A549 (cell line): ENCODE measurements around the gene C11orf68. TPM values are rescaled to one million over a fixed set of nuclear protein-coding genes. Genes with fewer than 3 reads are reported as not detected.

ENCODE experiments used
- ATAC-seq, 2 experiments: fragments of 200-7000 bp in 1 of 2; fragments of >200 bp in 1 of 2; cut with Nextera tagmentation in 1 of 2; cut with Tn5 transposase in 1 of 2; 3 replicates each; pipeline versions ENCODE4 v1.8.0 to v1.9.1; 2018 to 2020; ENCODE audit warnings: mild to moderate bottlenecking in 1 of 2, moderate library complexity in 1 of 2
- CTCF ChIA-PET: fragments of 300-600 bp; sonication (Branson Sonifier 250); formaldehyde crosslinking; extraction: SDS; loops from one replicate; lab custom pipeline; 2021; ENCODE audit warnings: antibody characterized with exemption, inconsistent platforms; lab: Yijun Ruan, JAX
- POLR2A ChIA-PET: fragments of 350-600 bp; formaldehyde crosslinking; extraction: SDS; loops from one replicate; lab custom pipeline; 2021; ENCODE audit warnings: antibody characterized with exemption, inconsistent platforms; lab: Yijun Ruan, JAX
- DNase-seq, 2 experiments: peaks; one replicate each; pipeline versions ENCODE4 v3.0.0 to v3.0.0-alpha.2; 2011 to 2016; ENCODE audit warnings: low read depth in 1 of 2, low spot score in 1 of 2
- FAIRE-seq: peaks from 2 replicates; lab custom pipeline; 2011; peaks lifted over from hg19 to GRCh38; lab: Jason Lieb, UNC
- H3K27ac ChIP-seq, 2 experiments: fragments of >200 bp; sonication (Bioruptor Twin); formaldehyde crosslinking; 3 replicates each; pipeline ENCODE4 v1.5.1; 2016 to 2017
- H3K4me1 ChIP-seq: fragments of >200 bp; sonication (Bioruptor Twin); formaldehyde crosslinking; 3 replicates; pipeline ENCODE4 v1.6.1; 2016
- H3K4me2 ChIP-seq: fragments of >200 bp; sonication (Bioruptor Twin); formaldehyde crosslinking; 3 replicates; pipeline ENCODE4 v1.6.1; 2016
- H3K4me3 ChIP-seq: fragments of >200 bp; sonication (Bioruptor Twin); formaldehyde crosslinking; 3 replicates; pipeline ENCODE4 v1.5.1; 2016
- H3K9me3 ChIP-seq: fragments of >200 bp; sonication (Bioruptor Twin); formaldehyde crosslinking; 3 replicates; pipeline ENCODE4 v1.6.1; 2016
- ATOH8 ChIP-seq: fragments of 250-450 bp; sonication (Bioruptor Pico); IDR thresholded peaks from 2 replicates; pipeline ENCODE4 v1.5.0; 2020; ENCODE audit warnings: low read depth, mild to moderate bottlenecking, moderate library complexity
- BCL3 ChIP-seq: fragments of >200 bp; sonication (Bioruptor Twin); formaldehyde crosslinking; IDR thresholded peaks from 3 replicates; pipeline ENCODE4 v1.6.1; 2016
- CBX2 ChIP-seq: fragments of 200-600 bp; sonication (generic); IDR thresholded peaks from 2 replicates; pipeline ENCODE4 v1.6.1; 2016; ENCODE audit warnings: low read depth, mild to moderate bottlenecking, borderline replicate concordance
- CHD4 ChIP-seq: fragments of 200-600 bp; sonication (generic); IDR thresholded peaks from 2 replicates; pipeline ENCODE4 v1.6.1; 2016; ENCODE audit warnings: antibody characterized with exemption, mild to moderate bottlenecking, borderline replicate concordance
- EHMT2 ChIP-seq: fragments of 200-600 bp; sonication (generic); IDR thresholded peaks from 2 replicates; pipeline ENCODE4 v1.6.1; 2016; ENCODE audit warnings: antibody characterized with exemption, low read depth, mild to moderate bottlenecking, moderate library complexity
- EP300 ChIP-seq, 2 experiments: fragments of >200 bp; sonication (Bioruptor Twin); formaldehyde crosslinking; IDR thresholded peaks; 2 replicates in 1 of 2; 3 replicates in 1 of 2; pipeline ENCODE4 v1.6.1; 2016 to 2017
- ESRRA ChIP-seq: fragments of 150-350 bp; IDR thresholded peaks from 2 replicates; pipeline ENCODE4 v1.6.1; 2014; ENCODE audit warnings: mild to moderate bottlenecking, low read length, borderline replicate concordance
- FOXS1 ChIP-seq: fragments of 250-450 bp; sonication (Bioruptor Pico); IDR thresholded peaks from 2 replicates; pipeline ENCODE4 v1.5.0; 2020; ENCODE audit warnings: mild to moderate bottlenecking, moderate library complexity
- HOXA7 ChIP-seq: fragments of 250-450 bp; sonication (Bioruptor Pico); IDR thresholded peaks from 2 replicates; pipeline ENCODE4 v1.5.0; 2020; ENCODE audit warnings: mild to moderate bottlenecking, moderate library complexity
- JUNB ChIP-seq: fragments of >200 bp; sonication (Bioruptor Twin); formaldehyde crosslinking; IDR thresholded peaks from 2 replicates; pipeline ENCODE4 v1.6.1; 2016
- KDM1A ChIP-seq: fragments of 200-600 bp; sonication (generic); IDR thresholded peaks from 2 replicates; pipeline ENCODE4 v1.6.1; 2016; ENCODE audit warnings: low read depth, mild to moderate bottlenecking
- KDM5A ChIP-seq: fragments of 200-600 bp; sonication (generic); IDR thresholded peaks from 2 replicates; pipeline ENCODE4 v1.6.1; 2016; ENCODE audit warnings: antibody characterized with exemption, mild to moderate bottlenecking
- MAX ChIP-seq: IDR thresholded peaks from 2 replicates; pipeline ENCODE4 v1.6.1; 2012
- MAZ ChIP-seq: fragments of 150-350 bp; IDR thresholded peaks from 2 replicates; pipeline ENCODE4 v1.6.1; 2014; ENCODE audit warnings: antibody characterized with exemption, low read depth, low read length, borderline replicate concordance
- POLR2A ChIP-seq: IDR thresholded peaks from 2 replicates; pipeline ENCODE4 v1.6.1; 2012; ENCODE audit warnings: mild to moderate bottlenecking, low read length
- POLR2AphosphoS2 ChIP-seq: conservative IDR thresholded peaks from 2 replicates; pipeline ENCODE4 v1.6.1; 2012; ENCODE audit warnings: low read length, improper control_type of control experiment, inconsistent platforms
- RARB ChIP-seq: fragments of 250-450 bp; sonication (Bioruptor Pico); IDR thresholded peaks from 2 replicates; pipeline ENCODE4 v1.8.0; 2021; ENCODE audit warnings: mild to moderate bottlenecking, moderate library complexity
- RCOR1 ChIP-seq: fragments of 150-350 bp; IDR thresholded peaks from 2 replicates; pipeline ENCODE4 v1.6.1; 2014; ENCODE audit warnings: antibody characterized with exemption, low read length, low read depth
- ZNF302 ChIP-seq: fragments of 250-450 bp; sonication (Bioruptor Pico); IDR thresholded peaks from 2 replicates; pipeline ENCODE4 v1.9.0; 2021; ENCODE audit warnings: inconsistent platforms, mild to moderate bottlenecking, moderate library complexity
- WGBS: methylation state at CpG from one replicate; pipeline ENCODE4 v1.1.6; 2017; ENCODE audit errors: missing lambda C conversion rate; 5-methylcytosine and 5-hydroxymethylcytosine counted together
- polyA plus RNA-seq, 4 experiments: library from polyadenylated mRNA; depleted of rRNA in 3 of 4; stranded (reverse); fragments of >200 nt; fragmentation: RNase III in 1 of 4; extraction: RNeasy Plus Mini Kit Qiagen cat#74134 plus additional on column Dnase treatment in 1 of 4; gene quantifications; 2 replicates in 3 of 4; 3 replicates in 1 of 4; pipeline ENCODE4 v1.2.3, GENCODE V29; 2011 to 2017
- TF ChIP-seq, protein P1 (sequence below): fragments of >200 bp; sonication (Bioruptor Twin); formaldehyde crosslinking; IDR thresholded peaks from 3 replicates; pipeline ENCODE4 v1.5.1; 2016
- TF ChIP-seq, protein P2 (sequence below): fragments of 250-450 bp; sonication (Bioruptor Pico); IDR thresholded peaks from 2 replicates; pipeline ENCODE4 v1.5.0; 2021; ENCODE audit warnings: mild to moderate bottlenecking, moderate library complexity, borderline replicate concordance

Gene C11orf68
- polyA plus RNA-seq, 2 of the 4 experiments (the other 2 are of a cell fraction), result 10.6 to 17.0 TPM

DNA sequence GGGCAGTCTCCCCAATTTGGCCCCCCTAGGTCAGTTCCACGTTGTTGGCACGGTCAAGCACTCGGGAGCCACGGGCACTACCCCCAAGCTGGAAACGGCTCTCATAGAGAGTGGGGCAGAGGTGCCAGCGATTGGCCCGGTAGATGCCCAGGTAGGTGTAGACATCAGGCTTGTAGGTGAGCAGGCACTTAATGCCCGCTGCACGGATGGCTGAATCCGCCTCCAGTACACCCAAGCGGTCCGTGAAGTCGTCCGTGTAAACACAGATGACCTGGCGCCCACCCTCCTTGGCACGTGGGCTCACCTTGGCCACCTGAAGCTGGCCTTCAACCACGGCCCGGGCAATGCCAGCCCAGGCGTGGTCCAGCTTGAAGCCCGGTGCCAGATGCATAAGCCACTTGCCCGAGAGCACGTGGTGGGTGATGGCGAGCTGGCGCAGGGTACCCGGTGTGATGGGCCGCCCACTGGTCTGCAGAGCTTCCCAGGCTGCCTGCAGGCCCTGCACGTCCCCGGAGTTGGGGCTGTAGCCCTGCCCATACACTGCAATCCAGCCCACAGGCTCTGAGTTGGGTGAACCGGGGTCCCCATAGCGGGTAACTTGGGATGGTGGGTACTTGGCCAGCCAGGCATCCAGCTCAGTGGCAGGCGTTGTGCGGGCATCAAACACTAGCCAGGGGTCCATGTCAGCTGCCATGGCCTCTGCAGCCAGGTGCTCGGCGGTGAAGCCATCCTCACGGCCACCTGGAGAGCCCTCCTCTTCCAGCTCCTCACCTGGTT, 1.2 kb downstream of the C11orf68 start:
- ATAC-seq, result no peak
- ChIA-PET CTCF (interaction anchor here (1.2 to 31.6 kb wide), 2 partner anchors 24 to 47 kb away, joined by 3 to 618 read pairs; partner anchors contain the start of genes CCDC85B, FIBP and FOSL1), POLR2A (interaction anchor here (0.6 to 1.9 kb wide), 6 partner anchors 15 to 29 kb away, joined by 3 to 8 read pairs (median 6); partner anchors contain the start of genes CCDC85B and FIBP)
- H3K4me2 ChIP-seq, result peak overlapping the region; percentile 98
- no peak for FAIRE-seq
- H3K9me3 ChIP-seq, result no peaks in the 10 kb centered on the region
- H3K27ac ChIP-seq, result peak overlapping the region; percentile 95 to 100
- peaks cover 60% of the 10 kb centered on the region for H3K4me1 ChIP-seq
- no peak for DNase-seq
- TF ChIP-seq RARB (CRISPR knock-in tag), result no peak
- TF ChIP-seq KDM1A, result no peak
- no peak for TF ChIP-seq ESRRA
- 93% methylated on average over 31 of the region's 35 CpGs for WGBS
- peak overlapping the region; percentile 97 for H3K4me3 ChIP-seq

DNA sequence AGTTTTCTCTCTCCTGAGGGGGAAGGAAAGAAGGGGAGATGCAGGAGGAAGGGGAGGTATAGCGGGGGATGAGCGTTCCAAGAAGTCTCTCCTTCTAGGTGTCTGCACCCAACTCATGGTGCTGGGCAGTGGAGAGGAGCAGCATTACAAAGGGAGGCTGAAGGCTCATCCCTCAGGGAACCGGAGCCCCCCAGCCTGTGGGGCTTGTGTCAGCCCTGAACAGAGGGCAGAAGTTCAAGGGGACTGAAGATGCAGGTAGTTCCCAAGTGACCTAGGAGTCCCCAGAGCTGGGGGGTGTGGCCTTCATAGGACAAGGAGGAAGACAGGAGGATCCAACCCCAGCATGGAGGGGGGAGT, 1.8 kb downstream of the C11orf68 start:
- H3K4me3 ChIP-seq, result no peak overlapping the region
- peak overlapping the region; percentile 98 for H3K4me2 ChIP-seq
- no peaks in the 10 kb centered on the region for H3K9me3 ChIP-seq
- DNase-seq (no peak), FAIRE-seq (no peak), ATAC-seq (no peak)
- CTCF ChIA-PET, result interaction anchor here (31.6 kb wide), 1 partner anchor 23 kb away, joined by 618 read pairs; the partner anchor contains the start of genes CCDC85B, FIBP and FOSL1
- POLR2A ChIA-PET, result interaction anchor here (0.6 to 1.9 kb wide), 2 partner anchors 28 to 29 kb away, joined by 8 to 10 read pairs; partner anchors contain the start of gene FIBP
- TF ChIP-seq POLR2AphosphoS2 (0 out of 2 replicates have a peak, but pooled peaks have one; percentile 1), MAZ (no peak)
- peaks cover 65% of the 10 kb centered on the region for H3K4me1 ChIP-seq
- WGBS, result 77% methylated on average over 3 of the region's 3 CpGs
- peak overlapping the region; percentile 93 to 100 for H3K27ac ChIP-seq

GRCh38 chr11:65916391-65916790, 2.5 kb downstream of the C11orf68 start:
- H3K9me3 ChIP-seq, result no peaks in the 10 kb centered on the region
- CTCF ChIA-PET, result interaction anchor here (1.7 to 31.6 kb wide), 3 partner anchors 10 to 72 kb away, joined by 4 to 618 read pairs (median 10); partner anchors contain the start of genes CCDC85B, FIBP and FOSL1
- POLR2A ChIA-PET, result interaction anchor here (1.1 to 1.9 kb wide), 5 partner anchors 16 to 58 kb away, joined by 5 to 43 read pairs (median 10); partner anchors contain the start of genes CCDC85B, FIBP, FOSL1 and MUS81
- ATAC-seq (no peak), DNase-seq (no peak), FAIRE-seq (no peak)
- H3K4me1 ChIP-seq, result peaks cover 72% of the 10 kb centered on the region
- H3K4me3 ChIP-seq, result peak overlapping the region; percentile 9; the same call in 1 of the 3 replicates
- peak overlapping the region; percentile 98 for H3K4me2 ChIP-seq
- WGBS, result 49% methylated on average over 7 of the region's 7 CpGs
- TF ChIP-seq JUNB (no peak), ZNF302 (CRISPR knock-in tag) (peak; percentile 41; the same call in 1 of the 2 replicates), ATOH8 (CRISPR knock-in tag) (peak; percentile 55; the same call in 1 of the 2 replicates)
- peak overlapping the region; percentile 93 to 100 for H3K27ac ChIP-seq

GRCh38 chr11:65915821-65916251, 3.0 kb downstream of the C11orf68 start:
- FAIRE-seq (no peak), ATAC-seq (peak; percentile 71 to 80), DNase-seq (peak; percentile 94 to 98)
- Histone ChIP-seq H3K4me3 (peak overlapping the region; percentile 9; the same call in 1 of the 3 replicates), H3K27ac (peak overlapping the region; percentile 93 to 100), H3K4me2 (peak overlapping the region; percentile 98), H3K9me3 (no peaks in the 10 kb centered on the region), H3K4me1 (peaks cover 74% of the 10 kb centered on the region)
- CTCF ChIA-PET, result interaction anchor here (1.7 to 31.6 kb wide), 3 partner anchors 9 to 73 kb away, joined by 4 to 618 read pairs (median 10); partner anchors contain the start of genes CCDC85B, FIBP and FOSL1
- under 1% methylated on average over 13 of the region's 13 CpGs for WGBS
- POLR2A ChIA-PET, result interaction anchor here (0.9 to 1.9 kb wide), 6 partner anchors 15 to 58 kb away, joined by 3 to 43 read pairs (median 8); partner anchors contain the start of genes CCDC85B, FIBP, FOSL1 and MUS81
- TF ChIP-seq CHD4 (no peak), FOXS1 (CRISPR knock-in tag) (peak; percentile 30; the same call in 1 of the 2 replicates), EHMT2 (no peak), RCOR1 (no peak), KDM1A (no peak), POLR2AphosphoS2 (no peak), KDM5A (no peak), BCL3 (0 out of 3 replicates have a peak, but pooled peaks have one; percentile 62), CBX2 (no peak), EP300 (IDR thresholded peaks at IDR 0.05) (peak; percentile 47 to 86; a peak in 2 of 5 replicates), MAX (peak; percentile 90), POLR2A (no peak), HOXA7 (CRISPR knock-in tag) (peak; percentile 70; the same call in 1 of the 2 replicates)
- TF ChIP-seq, protein P1, sequence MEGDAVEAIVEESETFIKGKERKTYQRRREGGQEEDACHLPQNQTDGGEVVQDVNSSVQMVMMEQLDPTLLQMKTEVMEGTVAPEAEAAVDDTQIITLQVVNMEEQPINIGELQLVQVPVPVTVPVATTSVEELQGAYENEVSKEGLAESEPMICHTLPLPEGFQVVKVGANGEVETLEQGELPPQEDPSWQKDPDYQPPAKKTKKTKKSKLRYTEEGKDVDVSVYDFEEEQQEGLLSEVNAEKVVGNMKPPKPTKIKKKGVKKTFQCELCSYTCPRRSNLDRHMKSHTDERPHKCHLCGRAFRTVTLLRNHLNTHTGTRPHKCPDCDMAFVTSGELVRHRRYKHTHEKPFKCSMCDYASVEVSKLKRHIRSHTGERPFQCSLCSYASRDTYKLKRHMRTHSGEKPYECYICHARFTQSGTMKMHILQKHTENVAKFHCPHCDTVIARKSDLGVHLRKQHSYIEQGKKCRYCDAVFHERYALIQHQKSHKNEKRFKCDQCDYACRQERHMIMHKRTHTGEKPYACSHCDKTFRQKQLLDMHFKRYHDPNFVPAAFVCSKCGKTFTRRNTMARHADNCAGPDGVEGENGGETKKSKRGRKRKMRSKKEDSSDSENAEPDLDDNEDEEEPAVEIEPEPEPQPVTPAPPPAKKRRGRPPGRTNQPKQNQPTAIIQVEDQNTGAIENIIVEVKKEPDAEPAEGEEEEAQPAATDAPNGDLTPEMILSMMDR, result no peak
- TF ChIP-seq, protein P2, sequence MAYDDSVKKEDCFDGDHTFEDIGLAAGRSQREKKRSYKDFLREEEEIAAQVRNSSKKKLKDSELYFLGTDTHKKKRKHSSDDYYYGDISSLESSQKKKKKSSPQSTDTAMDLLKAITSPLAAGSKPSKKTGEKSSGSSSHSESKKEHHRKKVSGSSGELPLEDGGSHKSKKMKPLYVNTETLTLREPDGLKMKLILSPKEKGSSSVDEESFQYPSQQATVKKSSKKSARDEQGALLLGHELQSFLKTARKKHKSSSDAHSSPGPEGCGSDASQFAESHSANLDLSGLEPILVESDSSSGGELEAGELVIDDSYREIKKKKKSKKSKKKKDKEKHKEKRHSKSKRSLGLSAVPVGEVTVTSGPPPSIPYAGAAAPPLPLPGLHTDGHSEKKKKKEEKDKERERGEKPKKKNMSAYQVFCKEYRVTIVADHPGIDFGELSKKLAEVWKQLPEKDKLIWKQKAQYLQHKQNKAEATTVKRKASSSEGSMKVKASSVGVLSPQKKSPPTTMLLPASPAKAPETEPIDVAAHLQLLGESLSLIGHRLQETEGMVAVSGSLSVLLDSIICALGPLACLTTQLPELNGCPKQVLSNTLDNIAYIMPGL (CRISPR knock-in tag), result no peak
